Nephron progenitor cell (in vitro differentiated cells): ENCODE results near the gene RAD51B.

Experiments
- DNase-seq: peaks from one replicate; pipeline ENCODE4 v3.0.0; 2021
- H3K27ac Mint-ChIP-seq: 2 replicates; pipeline ENCODE4 v1.8.0; 2021; ENCODE audit warnings: mild to moderate bottlenecking, moderate library complexity, mixed read lengths
- H3K27me3 Mint-ChIP-seq: 2 replicates; pipeline ENCODE4 v1.8.0; 2021; ENCODE audit warnings: mild to moderate bottlenecking, low read depth, mixed read lengths; ENCODE audit not compliant: poor library complexity
- H3K36me3 Mint-ChIP-seq: 2 replicates; pipeline ENCODE4 v1.8.0; 2021; ENCODE audit warnings: low read depth, mixed read lengths
- H3K4me1 Mint-ChIP-seq: 2 replicates; pipeline ENCODE4 v1.8.0; 2021; ENCODE audit warnings: mixed read lengths
- H3K4me3 Mint-ChIP-seq: 2 replicates; pipeline ENCODE4 v1.8.0; 2021; ENCODE audit warnings: mild to moderate bottlenecking, moderate library complexity, mixed read lengths
- H3K9me3 Mint-ChIP-seq: 2 replicates; pipeline ENCODE4 v1.8.0; 2021; ENCODE audit warnings: mild to moderate bottlenecking, moderate library complexity, mixed read lengths
- CTCF ChIP-seq: fragments of 200-600 bp; sonication (generic); IDR thresholded peaks from 2 replicates; pipeline ENCODE4 v1.5.0; 2021; ENCODE audit warnings: antibody characterized with exemption

RAD51B gene

DNA sequence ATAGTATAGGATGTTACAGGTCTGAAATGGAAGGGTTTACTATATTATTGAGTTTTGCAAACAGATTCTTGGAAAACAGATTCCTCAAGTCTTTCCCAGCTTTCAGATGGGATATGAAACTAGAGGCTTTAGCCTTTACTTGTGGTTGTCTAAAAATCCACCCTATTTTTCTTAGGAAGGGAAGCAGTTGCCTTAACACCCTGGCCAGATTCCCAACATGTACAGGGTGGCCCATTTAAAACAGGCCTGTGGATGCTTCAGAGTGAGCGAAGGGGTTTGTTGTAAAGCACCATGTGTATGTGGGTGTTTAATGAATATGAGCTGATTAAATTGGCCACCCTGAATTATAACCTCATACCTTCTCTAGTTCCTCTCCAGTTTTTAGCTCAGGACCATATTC lies 557.4 kb downstream of the RAD51B start:
- peaks cover 47% of the 10 kb centered on the region for H3K4me1 Mint-ChIP-seq
- peaks cover 6% of the 10 kb centered on the region for H3K27me3 Mint-ChIP-seq
- peak overlapping the region; percentile 91 for H3K27ac Mint-ChIP-seq

DNA sequence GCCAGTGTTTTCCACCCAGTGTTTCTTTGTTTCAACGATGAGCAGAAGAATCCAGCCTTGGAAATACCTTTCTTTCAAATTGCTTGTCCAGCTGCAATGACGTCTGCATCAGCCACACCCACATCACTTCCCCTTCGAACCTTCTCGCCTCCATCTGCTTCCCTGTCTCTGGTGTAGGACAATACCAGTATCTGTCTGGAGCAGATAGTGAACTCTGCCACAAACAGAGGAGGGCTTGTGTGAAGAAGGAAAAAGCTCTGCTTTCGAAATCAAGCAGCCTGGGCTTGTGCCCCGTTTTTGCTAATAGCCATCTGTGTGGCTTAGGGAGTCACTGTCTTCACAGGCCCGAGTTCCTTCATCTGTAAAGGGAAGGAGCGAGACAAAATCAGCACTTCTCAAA lies 557.9 kb downstream of the RAD51B start:
- no peak for TF ChIP-seq CTCF
- no peak overlapping the region for H3K4me3 Mint-ChIP-seq
- H3K27ac Mint-ChIP-seq, result peak overlapping the region; percentile 91
- peaks cover 7% of the 10 kb centered on the region for H3K9me3 Mint-ChIP-seq
- H3K27me3 Mint-ChIP-seq, result peaks cover 6% of the 10 kb centered on the region
- peaks cover 50% of the 10 kb centered on the region for H3K4me1 Mint-ChIP-seq
- H3K36me3 Mint-ChIP-seq, result no peaks in the 10 kb centered on the region
- DNase-seq, result no peak

More for the DNA sequence above, 557.4 kb downstream of the RAD51B start:
- Mint-ChIP-seq H3K36me3 (peaks cover 4% of the 10 kb centered on the region), H3K4me3 (no peak overlapping the region), H3K9me3 (peaks cover 12% of the 10 kb centered on the region)
- no peak for DNase-seq
- TF ChIP-seq CTCF, result no peak

DNA sequence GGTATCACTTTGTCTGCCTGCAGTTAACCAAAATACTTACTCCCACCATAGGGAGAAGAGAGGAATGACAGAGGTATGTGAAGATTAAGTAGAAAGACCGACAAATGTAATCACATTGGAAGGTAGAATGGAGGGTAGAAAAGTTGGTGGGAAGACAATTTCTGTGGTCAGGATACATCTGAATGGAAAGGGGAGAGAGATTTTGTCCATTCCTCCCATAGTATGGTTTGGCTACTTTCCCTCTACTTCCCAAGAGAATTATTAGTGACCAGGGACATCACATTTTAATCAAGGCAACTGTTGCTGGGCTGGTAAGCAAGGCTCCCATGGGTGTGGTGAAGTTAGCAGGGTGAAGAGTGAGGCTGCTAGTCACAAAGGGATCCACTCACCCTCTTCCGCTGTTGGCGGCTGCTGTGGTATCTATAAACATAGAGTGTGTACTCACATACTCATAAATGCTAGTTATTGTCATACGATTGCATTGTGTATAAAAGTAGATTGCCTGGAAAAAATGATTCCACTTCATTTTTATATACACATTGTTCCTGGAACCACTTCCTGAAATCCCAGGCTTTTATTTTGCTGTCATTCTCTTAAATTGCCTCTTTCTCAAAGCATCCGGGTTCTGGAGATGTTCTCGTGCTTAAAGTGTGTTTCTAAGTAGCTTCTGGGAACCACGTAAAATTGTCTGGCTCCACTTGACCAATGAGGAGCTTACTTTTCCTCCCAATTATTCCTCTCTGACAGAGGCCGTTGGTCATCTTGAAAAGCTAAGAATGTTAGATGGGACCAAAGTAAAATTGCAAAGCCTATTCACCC lies 560.1 kb downstream of the RAD51B start:
- no peak overlapping the region for H3K4me3 Mint-ChIP-seq
- H3K27me3 Mint-ChIP-seq, result peaks cover 5% of the 10 kb centered on the region
- no peak overlapping the region for H3K27ac Mint-ChIP-seq
- TF ChIP-seq CTCF, result no peak
- H3K4me1 Mint-ChIP-seq, result peaks cover 59% of the 10 kb centered on the region
- H3K9me3 Mint-ChIP-seq, result no peaks in the 10 kb centered on the region
- DNase-seq, result no peak
- H3K36me3 Mint-ChIP-seq, result no peaks in the 10 kb centered on the region

GRCh38 chr14:68380329-68380741 lies 560.8 kb downstream of the RAD51B start:
- Mint-ChIP-seq H3K27ac (no peak overlapping the region), H3K27me3 (peaks cover 3% of the 10 kb centered on the region), H3K4me3 (no peak overlapping the region), H3K9me3 (no peaks in the 10 kb centered on the region), H3K4me1 (peaks cover 59% of the 10 kb centered on the region), H3K36me3 (no peaks in the 10 kb centered on the region)
- DNase-seq, result no peak
- TF ChIP-seq CTCF, result no peak

GRCh38 chr14:68384335-68384734 lies 564.8 kb downstream of the RAD51B start:
- no peaks in the 10 kb centered on the region for H3K9me3 Mint-ChIP-seq
- H3K4me3 Mint-ChIP-seq, result no peak overlapping the region
- H3K27ac Mint-ChIP-seq, result peak overlapping the region; percentile 42
- TF ChIP-seq CTCF, result no peak
- peaks cover 2% of the 10 kb centered on the region for H3K27me3 Mint-ChIP-seq
- DNase-seq, result no peak
- peaks cover 5% of the 10 kb centered on the region for H3K36me3 Mint-ChIP-seq
- peaks cover 64% of the 10 kb centered on the region for H3K4me1 Mint-ChIP-seq

- no peak for TF ChIP-seq CTCF
- peaks cover 2% of the 10 kb centered on the region for H3K9me3 Mint-ChIP-seq
- peaks cover 2% of the 10 kb centered on the region for H3K27me3 Mint-ChIP-seq
- no peak for DNase-seq
- peaks cover 5% of the 10 kb centered on the region for H3K36me3 Mint-ChIP-seq
- H3K27ac Mint-ChIP-seq, result peak overlapping the region; percentile 66
- peaks cover 58% of the 10 kb centered on the region for H3K4me1 Mint-ChIP-seq
- H3K4me3 Mint-ChIP-seq, result no peak overlapping the region
Observed at GRCh38 chr14:68384881-68385280, 565.3 kb downstream of the RAD51B start.
